DOHH2 (cell line): ENCODE data around the gene EPHA3.

Experiments used
- EZH2phosphoT487 ChIP-seq: fragments of 200-600 bp; sonication (generic); IDR thresholded peaks from 2 replicates; pipeline ENCODE4 v1.6.1; 2017; ENCODE audit warnings: borderline replicate concordance, mild to moderate bottlenecking, antibody characterized with exemption, low read length, moderate library complexity, mixed read lengths
- TF ChIP-seq, protein P1 (sequence below): fragments of 200-600 bp; sonication (generic); IDR thresholded peaks from one replicate; pipeline ENCODE4 v1.5.1; 2014; ENCODE audit warnings: antibody characterized with exemption, mild to moderate bottlenecking, low read depth, low read length; ENCODE audit not compliant: poor library complexity, severe bottlenecking

DNA sequence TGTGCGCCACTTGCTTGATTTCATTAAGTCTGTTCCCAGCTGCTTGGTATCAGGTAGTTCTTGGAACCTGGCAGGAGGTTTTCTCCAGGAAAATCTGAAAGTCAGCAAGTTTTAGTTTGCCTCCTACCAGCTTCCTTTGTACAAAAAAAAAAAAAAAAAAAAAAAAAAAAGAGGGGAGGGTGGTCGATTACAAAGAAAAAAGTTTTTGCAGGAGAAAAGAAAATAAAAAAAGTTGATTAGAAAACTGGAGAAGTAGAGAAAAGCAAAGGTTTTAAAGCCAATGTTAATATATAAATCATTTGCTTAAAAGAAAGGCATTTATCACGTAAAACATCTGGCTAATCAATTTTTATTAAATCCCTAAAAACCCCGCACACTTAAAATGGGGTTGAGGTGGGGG, 5.9 kb downstream of the EPHA3 start:
- TF ChIP-seq, protein P1, sequence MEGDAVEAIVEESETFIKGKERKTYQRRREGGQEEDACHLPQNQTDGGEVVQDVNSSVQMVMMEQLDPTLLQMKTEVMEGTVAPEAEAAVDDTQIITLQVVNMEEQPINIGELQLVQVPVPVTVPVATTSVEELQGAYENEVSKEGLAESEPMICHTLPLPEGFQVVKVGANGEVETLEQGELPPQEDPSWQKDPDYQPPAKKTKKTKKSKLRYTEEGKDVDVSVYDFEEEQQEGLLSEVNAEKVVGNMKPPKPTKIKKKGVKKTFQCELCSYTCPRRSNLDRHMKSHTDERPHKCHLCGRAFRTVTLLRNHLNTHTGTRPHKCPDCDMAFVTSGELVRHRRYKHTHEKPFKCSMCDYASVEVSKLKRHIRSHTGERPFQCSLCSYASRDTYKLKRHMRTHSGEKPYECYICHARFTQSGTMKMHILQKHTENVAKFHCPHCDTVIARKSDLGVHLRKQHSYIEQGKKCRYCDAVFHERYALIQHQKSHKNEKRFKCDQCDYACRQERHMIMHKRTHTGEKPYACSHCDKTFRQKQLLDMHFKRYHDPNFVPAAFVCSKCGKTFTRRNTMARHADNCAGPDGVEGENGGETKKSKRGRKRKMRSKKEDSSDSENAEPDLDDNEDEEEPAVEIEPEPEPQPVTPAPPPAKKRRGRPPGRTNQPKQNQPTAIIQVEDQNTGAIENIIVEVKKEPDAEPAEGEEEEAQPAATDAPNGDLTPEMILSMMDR, result no peak
- TF ChIP-seq EZH2phosphoT487, result no peak
